ENCODE measurements around the gene NMRAL1. TPM values are rescaled to one million over a fixed set of nuclear protein-coding genes. Genes with fewer than 3 reads are reported as not detected.

NMRAL1 gene
- polyA plus RNA-seq, 3 donors from 2014 or later, result 46.1 to 65.3 (median 60.7) TPM

DNA sequence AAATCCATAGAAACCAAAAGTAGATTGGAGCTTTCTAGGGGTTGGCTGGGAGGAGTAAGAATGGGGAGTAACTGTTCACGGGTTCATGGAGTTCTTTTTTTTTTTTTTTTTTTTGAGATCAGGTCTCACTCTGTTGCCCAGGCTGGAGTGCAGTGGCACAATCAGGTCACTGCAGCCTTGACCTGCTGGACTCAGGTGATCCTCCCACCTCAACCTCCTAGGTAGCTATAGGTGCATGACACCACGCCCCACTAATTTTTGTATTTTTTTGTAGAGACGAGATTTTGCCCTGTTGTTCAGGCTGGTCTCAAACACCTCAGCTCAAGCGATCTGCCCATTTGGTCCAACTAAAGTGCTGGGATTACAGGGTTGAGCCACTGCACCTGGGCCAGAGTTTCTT lies 1.5 kb downstream of the NMRAL1 start:
- Mint-ChIP-seq H3K9me3 (no peaks in the 10 kb centered on the region), H3K27me3 (ENCODE audit: low read depth in 3 of 3) (peaks cover 4 to 5% (median 4%) of the 10 kb centered on the region in 3 donors), H3K36me3 (peaks cover 0 to 6% (median 4%) of the 10 kb centered on the region in 3 donors), H3K27ac (peak overlapping the region; percentile 51 to 82 (median 72)), H3K4me3 (peak overlapping the region; percentile 68 to 93 (median 91)), H3K4me1 (peaks cover 43 to 46% of the 10 kb centered on the region in 2 donors)
- no peak for DNase-seq

DNA sequence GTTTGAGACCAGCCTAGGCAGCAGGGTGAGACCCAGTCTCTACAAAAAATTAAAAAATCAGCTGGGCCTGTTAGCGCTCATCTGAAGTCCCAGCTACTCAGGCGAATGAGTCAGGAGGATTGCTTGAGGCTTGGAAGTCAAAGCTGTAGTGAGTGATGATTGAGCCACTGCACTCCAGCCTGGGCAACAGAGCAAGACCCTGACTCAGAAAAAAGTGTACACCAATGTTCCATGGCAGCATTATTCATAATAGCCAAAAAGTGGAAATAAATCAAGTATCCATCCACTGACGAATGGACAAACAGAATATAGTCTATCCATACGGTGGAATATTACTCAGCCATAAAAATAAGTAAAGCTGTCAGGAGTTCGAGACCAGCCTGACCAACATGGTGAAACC lies 2.6 kb downstream of the NMRAL1 start:
- no peak for DNase-seq
- H3K27me3 Mint-ChIP-seq (ENCODE audit: low read depth in 3 of 3), result peaks cover 4 to 5% (median 4%) of the 10 kb centered on the region in 3 donors
- peaks cover 0 to 8% (median 5%) of the 10 kb centered on the region in 3 donors for H3K36me3 Mint-ChIP-seq
- peak overlapping the region in 3 of 6 donors; percentile 41 to 65 (median 64) for H3K27ac Mint-ChIP-seq
- no peaks in the 10 kb centered on the region for H3K9me3 Mint-ChIP-seq
- peak overlapping the region in 1 of 5 donors; percentile 30 for H3K4me3 Mint-ChIP-seq
- H3K4me1 Mint-ChIP-seq, result peaks cover 37 to 43% of the 10 kb centered on the region in 2 donors

DNA sequence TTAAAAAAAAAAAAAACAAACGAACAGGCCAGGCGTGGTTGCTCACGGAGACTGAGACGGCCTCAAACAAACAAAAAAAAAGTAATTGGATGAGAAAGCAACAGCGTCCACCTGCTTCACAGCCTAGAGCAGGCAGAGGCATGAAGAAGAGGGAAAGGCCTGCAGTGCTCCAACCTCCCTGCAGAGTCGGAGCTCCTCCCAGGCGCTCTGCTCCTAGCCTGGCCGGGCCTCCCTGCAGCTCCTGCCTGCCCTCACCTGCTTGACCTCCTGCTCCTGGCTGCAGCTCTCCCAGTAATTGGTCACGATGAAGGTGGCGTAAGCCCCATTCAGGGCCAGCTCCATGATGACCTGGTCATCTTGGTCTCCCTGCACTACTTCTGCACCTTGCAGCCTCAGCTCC lies 5.5 kb downstream of the NMRAL1 start:
- H3K4me1 Mint-ChIP-seq, result peaks cover 45 to 52% of the 10 kb centered on the region in 2 donors
- H3K36me3 Mint-ChIP-seq, result peaks cover 8 to 20% (median 10%) of the 10 kb centered on the region in 3 donors
- peak overlapping the region in 4 of 6 donors; percentile 14 to 70 (median 55) for H3K27ac Mint-ChIP-seq
- DNase-seq, result no peak
- no peak overlapping the region for H3K4me3 Mint-ChIP-seq
- H3K9me3 Mint-ChIP-seq, result no peaks in the 10 kb centered on the region
- peaks cover 0 to 10% (median 4%) of the 10 kb centered on the region in 3 donors for H3K27me3 Mint-ChIP-seq (ENCODE audit: low read depth in 3 of 3)

DNA sequence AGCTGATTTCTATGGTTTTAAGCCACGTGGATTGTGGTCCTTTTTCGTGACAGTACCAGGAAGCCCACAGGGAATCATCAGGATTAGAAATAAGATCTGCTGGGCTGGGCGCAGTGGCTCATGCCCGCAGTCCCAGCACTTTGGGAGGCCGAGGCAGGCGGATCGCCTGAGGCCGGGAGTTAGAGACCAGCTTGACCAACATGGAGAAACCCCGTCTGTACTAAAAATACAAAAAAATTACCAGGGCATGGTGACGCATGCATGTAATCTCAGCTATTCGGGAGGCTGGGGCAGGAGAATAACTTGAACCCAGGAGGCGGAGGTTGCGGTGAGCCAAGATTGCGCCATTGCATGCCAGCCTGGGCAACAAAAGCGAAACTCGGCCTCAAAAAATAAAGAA lies 6.5 kb downstream of the NMRAL1 start:
- H3K27me3 Mint-ChIP-seq (ENCODE audit: low read depth in 3 of 3), result peaks cover 0 to 10% (median 4%) of the 10 kb centered on the region in 3 donors
- H3K4me3 Mint-ChIP-seq, result no peak overlapping the region
- no peaks in the 10 kb centered on the region for H3K9me3 Mint-ChIP-seq
- H3K4me1 Mint-ChIP-seq, result peaks cover 38 to 45% of the 10 kb centered on the region in 2 donors
- no peak for DNase-seq
- H3K27ac Mint-ChIP-seq, result peak overlapping the region in 4 of 6 donors; percentile 16 to 98 (median 94)
- peaks cover 8 to 21% (median 10%) of the 10 kb centered on the region in 3 donors for H3K36me3 Mint-ChIP-seq

DNA sequence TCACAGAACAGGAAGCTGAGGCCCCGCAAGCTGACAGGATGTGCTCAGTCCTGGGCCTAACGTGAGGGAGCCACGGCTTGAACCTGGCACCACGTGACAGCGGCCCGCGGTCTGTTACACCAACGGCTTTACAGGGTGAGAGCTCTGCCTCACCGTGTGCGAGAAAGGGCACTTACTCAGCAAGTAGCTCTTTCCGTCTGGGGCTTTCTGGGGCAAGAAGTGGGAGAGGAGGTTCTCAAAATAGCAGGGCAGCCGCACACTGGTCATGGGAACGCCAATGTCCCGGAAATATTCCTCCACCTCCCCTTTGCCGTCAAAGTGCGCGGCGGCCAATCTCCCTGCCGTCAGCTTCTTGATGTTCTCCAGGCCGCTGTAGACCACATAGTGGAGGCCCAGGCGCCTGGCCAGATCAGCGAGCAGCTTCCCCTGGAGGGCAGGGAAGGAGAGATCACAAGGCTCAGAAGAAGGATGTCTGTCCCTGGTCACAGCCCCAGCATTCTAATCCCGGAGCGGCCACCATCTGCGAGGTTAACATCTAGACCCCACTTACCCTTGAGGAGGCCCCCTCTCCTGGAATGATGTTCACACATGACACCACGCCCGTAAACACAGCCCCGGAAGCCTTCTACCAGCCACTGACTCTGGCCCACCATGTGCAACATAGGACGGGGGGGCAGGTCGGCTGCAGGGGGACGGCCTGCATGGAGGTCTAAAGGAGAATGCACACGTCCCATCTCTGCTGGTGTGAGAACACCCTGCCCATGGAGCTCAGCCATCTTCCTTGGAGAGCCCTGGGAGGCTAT lies 8.2 kb downstream of the NMRAL1 start:
- Mint-ChIP-seq H3K4me3 (peak overlapping the region; percentile 28 to 84 (median 71)), H3K36me3 (peaks cover 8 to 21% (median 10%) of the 10 kb centered on the region in 3 donors), H3K4me1 (peaks cover 32 to 41% of the 10 kb centered on the region in 2 donors), H3K9me3 (no peaks in the 10 kb centered on the region), H3K27me3 (ENCODE audit: low read depth in 3 of 3) (peaks cover 0 to 11% (median 4%) of the 10 kb centered on the region in 3 donors), H3K27ac (peak overlapping the region; percentile 93 to 99 (median 96))
- peak; percentile 78 to 90 (median 80) for DNase-seq

DNA sequence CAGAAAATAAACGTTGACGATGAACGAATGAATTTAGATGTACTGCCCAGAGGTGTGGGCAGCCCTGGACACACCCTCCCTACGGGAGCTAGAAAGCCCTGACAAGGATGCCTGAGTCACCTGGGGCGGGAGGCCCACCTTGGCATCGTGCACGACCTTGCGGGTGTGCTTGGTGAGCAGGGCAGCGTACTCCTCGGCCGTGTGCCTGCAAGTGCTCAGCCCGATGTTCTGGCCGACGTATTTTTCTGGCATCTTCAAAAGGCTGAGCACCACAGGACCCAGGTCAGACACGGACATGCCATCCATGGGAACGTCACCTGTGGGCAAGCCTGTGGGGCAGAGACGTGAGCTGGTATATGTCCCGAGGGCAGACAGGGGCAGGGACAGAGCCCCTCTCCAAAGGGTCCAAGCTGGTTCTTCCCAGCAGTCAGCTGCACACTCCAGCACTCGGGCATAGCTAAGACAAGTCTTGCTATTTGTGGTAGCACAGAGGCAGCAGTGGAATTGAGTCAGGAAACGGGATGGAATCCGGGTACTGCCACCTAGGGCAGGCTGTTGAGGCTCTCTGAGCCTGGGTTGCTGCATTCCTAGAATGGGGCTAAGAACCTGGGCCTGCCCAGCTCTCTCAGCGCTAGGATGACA lies 10.8 kb downstream of the NMRAL1 start:
- Mint-ChIP-seq H3K4me1 (peaks cover 46 to 54% of the 10 kb centered on the region in 2 donors), H3K27ac (peak overlapping the region; percentile 48 to 84 (median 77)), H3K36me3 (peaks cover 8 to 27% (median 13%) of the 10 kb centered on the region in 3 donors), H3K9me3 (no peaks in the 10 kb centered on the region), H3K4me3 (peak overlapping the region in 1 of 5 donors; percentile 45), H3K27me3 (ENCODE audit: low read depth in 3 of 3) (peaks cover 0 to 15% (median 4%) of the 10 kb centered on the region in 3 donors)
- DNase-seq, result no peak

DNA sequence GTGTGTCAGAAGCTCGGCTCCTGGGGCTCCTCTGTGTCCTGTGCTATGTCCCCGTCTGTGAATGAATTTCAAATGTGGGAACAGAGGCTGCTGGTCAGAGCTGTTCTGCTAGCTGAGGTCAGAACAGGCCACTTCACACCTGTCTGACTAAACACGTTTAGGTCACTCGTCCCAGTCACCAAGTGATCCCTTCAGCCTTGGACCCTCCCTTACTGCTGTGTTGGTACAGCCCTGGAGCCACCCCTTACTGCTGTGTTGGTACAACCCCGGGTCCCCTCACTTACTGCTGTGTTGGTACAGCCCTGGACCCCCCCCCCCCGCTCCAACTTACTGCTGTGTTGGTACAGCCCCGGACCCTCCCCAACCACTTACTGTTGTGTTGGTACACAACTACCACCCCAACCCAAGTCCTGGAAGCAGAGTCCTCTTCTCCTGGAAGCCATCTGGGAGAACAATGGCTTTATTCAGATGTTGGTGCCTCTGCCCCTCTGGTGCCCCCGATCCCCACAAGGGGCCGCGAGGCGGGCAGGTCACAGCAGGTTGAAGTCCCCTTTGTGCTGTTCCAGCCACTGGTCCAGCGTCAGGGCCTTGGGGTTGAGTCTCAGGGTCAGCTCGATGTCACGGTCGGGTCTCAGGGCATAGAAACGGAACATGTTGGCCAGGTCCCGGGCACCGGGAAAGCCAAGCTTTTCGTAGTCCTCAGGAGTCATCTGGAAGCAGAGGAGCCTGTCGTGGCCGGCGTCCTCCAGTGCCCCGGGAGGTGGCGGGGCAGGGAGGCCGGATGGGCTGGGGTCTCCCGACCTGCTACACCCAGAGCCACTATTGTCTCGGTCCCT lies 13.0 kb downstream of the NMRAL1 start:
- peaks cover 5 to 23% (median 9%) of the 10 kb centered on the region in 3 donors for H3K36me3 Mint-ChIP-seq
- no peak overlapping the region for H3K4me3 Mint-ChIP-seq
- peaks cover 34 to 46% of the 10 kb centered on the region in 2 donors for H3K4me1 Mint-ChIP-seq
- peaks cover 0 to 15% (median 4%) of the 10 kb centered on the region in 3 donors for H3K27me3 Mint-ChIP-seq (ENCODE audit: low read depth in 3 of 3)
- DNase-seq, result no peak
- H3K9me3 Mint-ChIP-seq, result no peaks in the 10 kb centered on the region
- H3K27ac Mint-ChIP-seq, result peak overlapping the region in 2 of 6 donors; percentile 11 to 53

DNA sequence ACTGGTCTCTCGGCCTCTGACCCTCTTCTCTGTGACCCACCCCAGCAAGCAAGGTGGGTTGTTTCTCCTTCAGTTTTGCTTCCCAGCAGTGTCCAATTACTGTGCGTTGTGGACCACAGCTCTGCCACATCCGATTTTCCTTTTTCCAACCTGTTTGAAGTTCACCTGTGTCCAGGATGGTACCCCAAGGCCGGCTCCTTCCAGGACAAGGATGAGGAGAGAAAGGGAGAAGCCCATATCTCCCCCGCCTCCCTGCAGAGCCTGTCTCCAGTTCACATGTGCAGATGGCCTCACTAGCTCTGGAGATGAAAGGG lies 13.5 kb downstream of the NMRAL1 start:
- H3K27me3 Mint-ChIP-seq (ENCODE audit: low read depth in 3 of 3), result peaks cover 0 to 9% (median 3%) of the 10 kb centered on the region in 3 donors
- no peaks in the 10 kb centered on the region for H3K9me3 Mint-ChIP-seq
- peak overlapping the region in 1 of 5 donors; percentile 47 for H3K4me3 Mint-ChIP-seq
- H3K27ac Mint-ChIP-seq, result peak overlapping the region in 2 of 6 donors; percentile 11 to 53
- peaks cover 4 to 22% (median 9%) of the 10 kb centered on the region in 3 donors for H3K36me3 Mint-ChIP-seq
- DNase-seq, result no peak
- H3K4me1 Mint-ChIP-seq, result peaks cover 28 to 40% of the 10 kb centered on the region in 2 donors

DNA sequence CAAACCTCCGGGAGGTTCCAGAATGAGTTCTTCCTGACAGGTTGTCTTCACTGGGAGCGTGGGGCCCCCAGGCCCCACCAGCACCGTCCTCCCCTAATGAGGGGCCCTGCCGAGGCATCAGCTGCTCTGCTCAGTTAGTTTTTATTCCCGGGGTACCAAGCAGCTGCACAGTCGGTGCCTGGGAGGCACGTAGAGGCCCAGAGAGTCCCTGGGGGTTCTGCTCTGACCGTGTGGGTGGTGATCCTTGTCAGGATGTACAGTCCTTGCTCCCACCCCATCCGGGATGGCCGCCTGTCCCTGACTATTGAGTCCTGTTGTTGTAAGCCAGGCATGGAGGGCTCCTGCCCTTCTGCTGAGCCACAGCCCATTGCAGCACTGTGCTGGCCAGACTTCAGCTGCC lies 18.5 kb downstream of the NMRAL1 start:
- Mint-ChIP-seq H3K4me1 (peaks cover 15 to 22% of the 10 kb centered on the region in 2 donors), H3K27ac (no peak overlapping the region), H3K4me3 (no peak overlapping the region), H3K27me3 (ENCODE audit: low read depth in 3 of 3) (peaks cover 0 to 3% (median 0%) of the 10 kb centered on the region in 3 donors), H3K9me3 (no peaks in the 10 kb centered on the region), H3K36me3 (peaks cover 4 to 31% (median 15%) of the 10 kb centered on the region in 3 donors)
- no peak for DNase-seq

DNA sequence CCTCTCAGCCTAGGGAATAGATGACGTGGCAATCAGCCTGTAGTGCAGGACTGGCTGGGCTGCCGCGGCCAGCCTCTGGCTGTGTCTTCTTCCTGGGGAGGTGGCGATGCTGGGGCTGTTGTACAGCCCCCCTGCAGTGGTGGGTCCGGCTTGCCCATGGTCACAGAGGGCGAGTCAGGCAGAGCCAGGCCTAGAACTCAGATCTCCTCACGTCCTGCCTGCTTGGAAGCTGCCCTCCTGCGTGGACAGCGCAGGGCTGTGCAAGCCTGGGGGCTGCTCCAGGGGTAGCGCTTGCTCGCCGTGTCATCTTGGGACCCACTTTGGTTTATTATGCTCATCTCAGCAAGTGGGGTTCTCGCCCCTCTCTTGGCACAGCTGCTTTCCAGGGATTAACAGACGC lies 19.3 kb downstream of the NMRAL1 start:
- Mint-ChIP-seq H3K36me3 (peaks cover 4 to 36% (median 15%) of the 10 kb centered on the region in 3 donors), H3K4me1 (peaks cover 13 to 18% of the 10 kb centered on the region in 2 donors), H3K9me3 (no peaks in the 10 kb centered on the region), H3K4me3 (no peak overlapping the region), H3K27me3 (ENCODE audit: low read depth in 3 of 3) (peaks cover 0 to 3% (median 0%) of the 10 kb centered on the region in 3 donors), H3K27ac (no peak overlapping the region)
- no peak for DNase-seq

DNA sequence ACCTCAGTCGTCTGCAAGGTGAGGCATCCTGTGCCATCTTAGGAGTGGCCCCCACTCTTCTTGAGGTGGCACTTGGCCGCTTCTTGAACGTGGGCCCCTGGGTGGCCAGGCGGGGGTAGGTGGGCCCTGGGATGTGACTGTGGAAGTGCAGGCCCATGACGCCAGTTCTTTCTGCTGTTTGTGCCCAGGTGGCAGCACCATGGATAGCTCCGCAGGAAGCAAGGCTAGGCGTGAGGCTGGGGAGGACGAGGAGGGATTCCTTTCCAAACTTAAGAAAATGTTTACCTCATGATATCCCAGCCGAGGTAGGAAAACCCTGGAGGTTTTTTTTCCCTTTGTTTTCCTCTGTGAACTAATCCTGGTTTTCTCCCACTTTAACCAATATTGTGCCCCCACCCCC lies 19.8 kb downstream of the NMRAL1 start:
- DNase-seq, result no peak
- Mint-ChIP-seq H3K27me3 (ENCODE audit: low read depth in 3 of 3) (peaks cover 0 to 3% (median 0%) of the 10 kb centered on the region in 3 donors), H3K36me3 (peaks cover 4 to 40% (median 15%) of the 10 kb centered on the region in 3 donors), H3K4me3 (no peak overlapping the region), H3K27ac (no peak overlapping the region), H3K9me3 (no peaks in the 10 kb centered on the region), H3K4me1 (peaks cover 9 to 13% of the 10 kb centered on the region in 2 donors)

DNA sequence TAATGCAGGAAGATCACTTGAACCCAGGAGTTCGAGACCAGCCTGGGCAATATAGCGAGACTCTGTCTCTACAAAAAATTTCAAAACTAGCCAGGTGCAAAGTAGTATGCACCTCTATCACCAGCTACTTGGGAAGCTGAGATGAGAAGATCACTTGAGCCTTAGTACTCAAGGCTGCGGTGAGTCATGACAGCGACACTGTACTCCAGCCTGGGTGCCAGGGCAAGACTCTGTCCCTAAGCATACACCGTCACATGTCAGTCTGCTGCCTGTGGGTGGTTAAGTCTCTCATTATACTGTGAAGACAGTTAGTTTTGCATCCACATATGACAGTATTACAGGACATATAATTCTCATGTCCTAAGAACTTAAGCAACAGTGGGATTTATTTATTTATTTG lies 21.8 kb downstream of the NMRAL1 start:
- peak overlapping the region in 2 of 6 donors; percentile 18 to 53 for H3K27ac Mint-ChIP-seq

DNA sequence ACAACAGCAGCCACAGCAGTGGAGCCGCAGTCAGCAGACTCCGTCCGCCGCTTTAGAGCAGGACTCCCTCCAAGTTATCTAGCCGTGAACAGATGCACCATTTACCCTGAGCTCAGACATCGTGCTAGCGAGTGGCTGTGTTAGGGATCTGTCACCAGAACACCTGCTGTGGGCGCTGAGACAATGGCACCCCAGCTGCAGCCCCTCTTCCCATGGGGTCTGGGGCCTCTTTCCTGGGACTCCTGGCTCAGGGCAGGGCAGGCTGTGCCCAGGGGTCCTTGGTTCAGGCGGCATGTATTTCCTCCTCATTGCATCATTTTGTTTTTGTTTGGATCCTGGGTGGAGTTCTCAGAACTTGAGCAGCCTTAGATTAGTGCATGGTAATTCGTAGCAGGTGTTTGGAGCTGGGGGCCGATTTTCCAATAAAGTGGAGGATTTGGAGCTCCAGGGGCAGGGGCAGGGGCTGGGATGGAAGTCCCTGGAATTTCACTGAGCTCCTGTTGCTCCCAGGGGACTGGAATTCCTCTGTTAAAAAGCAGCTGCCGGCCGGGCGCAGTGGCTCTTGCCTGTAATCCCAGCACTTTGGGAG lies 23.4 kb downstream of the NMRAL1 start:
- Mint-ChIP-seq H3K27me3 (ENCODE audit: low read depth in 3 of 3) (no peaks in the 10 kb centered on the region), H3K4me3 (no peak overlapping the region), H3K9me3 (peaks cover 0 to 1% (median 0%) of the 10 kb centered on the region in 6 donors), H3K36me3 (peaks cover 6 to 44% (median 7%) of the 10 kb centered on the region in 3 donors), H3K4me1 (no peaks in the 10 kb centered on the region), H3K27ac (no peak overlapping the region)
- no peak for DNase-seq

More for the DNA sequence above, 21.8 kb downstream of the NMRAL1 start:
- DNase-seq, result no peak
- Mint-ChIP-seq H3K4me3 (no peak overlapping the region), H3K27me3 (ENCODE audit: low read depth in 3 of 3) (no peaks in the 10 kb centered on the region), H3K4me1 (peaks cover 0 to 4% of the 10 kb centered on the region in 2 donors), H3K36me3 (peaks cover 4 to 38% (median 9%) of the 10 kb centered on the region in 3 donors), H3K9me3 (no peaks in the 10 kb centered on the region)

Measured in immature natural killer cell (primary cell).